Measurements from ENCODE around the gene HRH1. TPM values are rescaled to one million over a fixed set of nuclear protein-coding genes. Genes with fewer than 3 reads are reported as not detected.
"Not testable (repeated sequence)": the region's sequence is repeated elsewhere in the genome, so short reads cannot be mapped to it uniquely, and the experiment has no call there.

The HRH1 gene, protein sequence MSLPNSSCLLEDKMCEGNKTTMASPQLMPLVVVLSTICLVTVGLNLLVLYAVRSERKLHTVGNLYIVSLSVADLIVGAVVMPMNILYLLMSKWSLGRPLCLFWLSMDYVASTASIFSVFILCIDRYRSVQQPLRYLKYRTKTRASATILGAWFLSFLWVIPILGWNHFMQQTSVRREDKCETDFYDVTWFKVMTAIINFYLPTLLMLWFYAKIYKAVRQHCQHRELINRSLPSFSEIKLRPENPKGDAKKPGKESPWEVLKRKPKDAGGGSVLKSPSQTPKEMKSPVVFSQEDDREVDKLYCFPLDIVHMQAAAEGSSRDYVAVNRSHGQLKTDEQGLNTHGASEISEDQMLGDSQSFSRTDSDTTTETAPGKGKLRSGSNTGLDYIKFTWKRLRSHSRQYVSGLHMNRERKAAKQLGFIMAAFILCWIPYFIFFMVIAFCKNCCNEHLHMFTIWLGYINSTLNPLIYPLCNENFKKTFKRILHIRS
- total RNA-seq: 1 to 10 TPM; 1.1 to 4.7 TPM

DNA sequence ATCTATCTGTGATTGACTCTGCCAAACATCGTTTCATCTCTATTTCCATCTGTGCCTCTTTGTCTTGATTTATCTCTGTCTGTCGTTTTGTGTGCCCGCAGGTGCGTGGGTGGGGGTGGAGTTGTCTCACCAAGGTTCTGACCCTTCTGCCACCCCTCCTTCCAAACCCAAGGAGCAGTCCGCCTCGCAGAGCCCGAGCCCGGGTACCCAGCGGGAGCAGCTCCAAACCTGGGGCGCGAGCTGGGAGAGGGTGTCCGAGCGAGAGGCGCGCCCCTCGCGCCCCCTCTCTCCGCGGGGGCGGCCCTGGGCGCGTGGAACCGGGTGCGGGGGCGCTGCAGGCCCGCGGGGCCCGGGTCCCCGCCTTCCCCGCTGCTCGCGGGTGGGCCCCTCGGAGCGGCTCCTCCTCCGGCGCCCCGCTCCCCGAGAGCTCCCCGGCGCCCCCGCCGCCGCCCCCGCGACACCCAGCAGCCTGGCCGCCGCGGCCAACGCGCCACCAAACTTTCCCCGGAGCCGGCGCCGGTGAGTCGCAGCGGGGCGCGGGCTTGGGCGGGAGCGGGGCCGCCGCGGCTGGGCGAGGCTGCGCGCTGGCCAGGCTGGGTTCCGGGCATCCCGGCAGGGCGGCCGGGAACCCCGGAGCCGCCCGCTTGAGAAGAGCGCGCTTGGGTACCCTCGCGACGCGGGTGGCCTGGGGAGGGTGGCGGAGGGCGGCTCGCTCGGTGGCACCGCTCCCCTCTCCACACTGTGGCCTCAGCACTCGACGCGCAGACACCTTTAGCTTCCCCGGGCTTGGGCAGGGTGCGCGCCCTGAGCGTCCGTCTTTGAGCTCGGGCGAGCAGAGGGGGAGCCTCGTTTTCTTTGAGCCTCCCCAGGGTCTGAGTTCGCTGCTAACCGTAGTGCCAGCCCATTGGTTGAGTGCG lies at the start of gene HRH1:
Gene HRH1 (plus strand): TSS at position 458 of the 917 bp plus-strand sequence. CDS start 104,545 bp downstream, outside the sequence.
- Mint-ChIP-seq H3K4me3 (peak within 1 kb of the TSS; percentile 28), H3K9me3 (no peaks in the 10 kb centered on the region), H3K27me3 (peaks cover 49% of the 10 kb centered on the region), H3K27ac (no peak within 1 kb of the TSS), H3K36me3 (ENCODE audit: low read depth) (no peaks in the 10 kb centered on the region), H3K4me1 (no peaks in the 10 kb centered on the region)
- peak; percentile 19 for ATAC-seq (replicated peaks)

DNA sequence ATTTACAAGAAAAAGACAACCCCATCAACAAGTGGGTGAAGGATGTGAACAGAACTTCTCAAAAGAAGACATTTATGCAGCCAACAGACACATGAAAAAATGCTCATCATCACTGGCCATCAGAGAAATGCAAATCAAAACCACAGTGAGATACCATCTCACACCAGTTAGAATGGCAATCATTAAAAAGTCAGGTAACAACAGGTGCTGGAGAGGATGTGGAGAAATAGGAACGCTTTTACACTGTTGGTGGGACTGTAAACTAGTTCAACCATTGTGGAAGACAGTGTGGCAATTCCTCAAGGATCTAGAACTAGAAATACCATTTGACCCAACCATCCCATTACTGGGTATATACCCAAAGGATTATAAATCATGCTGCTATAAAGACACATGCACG lies 41.0 kb upstream of the HRH1 start:
- peaks cover 33% of the 10 kb centered on the region for H3K27me3 Mint-ChIP-seq
- H3K9me3 Mint-ChIP-seq; H3K4me1 Mint-ChIP-seq; ATAC-seq (replicated peaks); H3K36me3 Mint-ChIP-seq (ENCODE audit: low read depth); H3K4me3 Mint-ChIP-seq; H3K27ac Mint-ChIP-seq: not testable (repeated sequence)

DNA sequence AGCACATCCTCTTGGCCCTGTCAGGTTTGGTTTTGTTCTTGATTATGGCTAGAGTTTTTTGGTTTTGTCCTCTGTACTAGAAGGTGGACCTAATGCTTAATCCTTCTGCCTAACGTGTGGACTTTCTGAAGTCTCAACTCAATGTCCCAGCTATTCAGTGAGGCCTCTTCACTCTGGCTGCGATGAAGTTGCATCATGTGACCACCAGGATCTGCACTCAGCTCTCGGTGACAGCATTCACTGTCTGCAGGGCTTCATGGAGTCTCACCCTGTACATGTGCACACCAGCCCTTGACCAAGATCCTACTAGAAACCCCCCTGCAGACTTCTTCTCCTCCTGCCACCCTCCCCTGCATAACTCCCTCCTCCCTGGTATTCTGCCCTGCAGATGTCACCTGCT lies 38.7 kb upstream of the HRH1 start:
- Mint-ChIP-seq H3K4me1 (no peaks in the 10 kb centered on the region), H3K36me3 (ENCODE audit: low read depth) (no peaks in the 10 kb centered on the region), H3K9me3 (no peaks in the 10 kb centered on the region), H3K4me3 (no peak overlapping the region), H3K27me3 (peaks cover 32% of the 10 kb centered on the region), H3K27ac (no peak overlapping the region)
- ATAC-seq (replicated peaks): no peak

DNA sequence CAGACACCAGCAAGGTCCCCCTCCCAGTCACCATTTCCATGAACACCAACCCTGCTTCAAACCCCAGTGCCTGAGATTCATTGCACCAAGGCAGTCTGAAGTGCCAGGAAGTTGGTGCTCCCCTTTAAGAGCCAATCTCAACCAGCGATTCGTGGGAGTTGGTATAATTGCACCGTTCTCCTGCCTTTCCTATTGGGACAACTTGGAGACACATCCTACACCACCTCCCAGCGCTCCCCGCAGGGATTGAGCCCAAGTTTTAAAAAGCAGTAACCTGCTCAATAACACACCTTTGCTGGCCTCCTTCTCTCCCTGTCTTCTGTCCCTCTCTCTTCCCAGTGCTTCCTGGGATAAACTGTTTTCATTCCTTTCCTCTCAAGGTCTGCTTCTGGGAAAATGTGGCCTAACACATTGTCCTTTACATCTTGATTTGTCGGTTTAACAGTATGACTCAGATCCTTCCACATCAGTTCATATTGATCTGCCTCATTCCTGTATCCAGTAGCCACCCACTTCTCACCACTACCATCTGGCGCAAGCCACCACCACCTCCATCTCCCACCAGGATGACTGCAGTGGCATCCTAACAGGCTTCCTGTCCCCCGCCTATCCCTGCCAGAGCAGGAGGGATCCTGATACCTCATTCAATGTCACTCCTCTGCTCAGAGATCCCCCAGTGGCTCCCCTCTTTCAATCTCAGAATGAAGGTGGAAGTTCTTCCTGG lies 37.8 kb upstream of the HRH1 start:
- no peaks in the 10 kb centered on the region for H3K9me3 Mint-ChIP-seq
- H3K27me3 Mint-ChIP-seq: peaks cover 31% of the 10 kb centered on the region
- H3K27ac Mint-ChIP-seq: no peak overlapping the region
- ATAC-seq (replicated peaks): no peak
- no peak overlapping the region for H3K4me3 Mint-ChIP-seq
- H3K36me3 Mint-ChIP-seq (ENCODE audit: low read depth): no peaks in the 10 kb centered on the region
- H3K4me1 Mint-ChIP-seq: no peaks in the 10 kb centered on the region

DNA sequence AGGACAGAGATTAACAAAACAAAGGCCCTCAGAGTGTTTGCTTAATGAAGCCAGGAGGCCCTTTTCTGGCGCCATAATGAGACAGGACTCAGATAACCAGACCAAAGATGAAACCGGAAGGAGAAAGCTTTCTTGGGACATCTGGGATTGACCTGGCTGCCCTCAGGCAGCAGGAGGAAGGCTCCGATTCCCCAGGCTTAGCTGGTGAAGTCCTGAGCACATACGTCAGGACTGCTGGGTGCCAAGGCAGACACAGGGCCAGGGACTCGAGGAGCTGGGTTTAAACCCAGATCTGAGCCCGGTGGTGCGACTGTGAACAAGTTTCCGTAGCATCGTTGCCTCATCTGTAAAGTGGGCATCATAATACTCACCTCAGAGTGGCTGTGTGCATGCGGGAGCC lies 36.7 kb upstream of the HRH1 start:
- H3K9me3 Mint-ChIP-seq: peaks cover 4% of the 10 kb centered on the region
- H3K4me1 Mint-ChIP-seq: no peaks in the 10 kb centered on the region
- no peak overlapping the region for H3K27ac Mint-ChIP-seq
- ATAC-seq (replicated peaks): no peak
- H3K4me3 Mint-ChIP-seq: no peak overlapping the region
- peaks cover 28% of the 10 kb centered on the region for H3K27me3 Mint-ChIP-seq
- H3K36me3 Mint-ChIP-seq (ENCODE audit: low read depth): no peaks in the 10 kb centered on the region

DNA sequence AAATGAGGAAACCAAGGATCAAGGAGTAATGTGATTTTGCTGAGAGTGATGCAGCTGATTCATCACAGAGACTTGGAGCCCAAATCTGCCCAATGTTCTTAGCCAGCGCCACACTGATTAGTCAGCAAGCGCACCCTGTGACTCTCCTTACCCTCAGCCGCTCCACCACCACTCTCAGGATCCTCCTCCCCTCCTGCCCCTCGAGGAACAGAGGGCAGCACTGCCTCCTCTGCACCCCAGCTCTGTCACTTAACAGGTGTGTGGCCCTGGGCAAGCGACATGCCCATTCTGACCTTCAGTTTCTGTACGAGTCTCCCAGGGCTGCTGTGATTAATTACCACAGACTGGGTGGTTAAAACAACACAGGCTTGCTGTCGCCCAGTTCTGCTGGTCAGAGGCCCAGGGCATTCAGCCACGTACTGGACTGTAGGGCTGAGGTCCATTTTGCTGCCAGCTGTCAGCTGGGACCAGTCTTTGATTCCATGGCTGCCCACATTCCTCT lies 36.1 kb upstream of the HRH1 start:
- ATAC-seq (replicated peaks): no peak
- Mint-ChIP-seq H3K27me3 (peaks cover 32% of the 10 kb centered on the region), H3K4me1 (no peaks in the 10 kb centered on the region), H3K9me3 (peaks cover 4% of the 10 kb centered on the region), H3K4me3 (no peak overlapping the region), H3K27ac (no peak overlapping the region), H3K36me3 (ENCODE audit: low read depth) (no peaks in the 10 kb centered on the region)

DNA sequence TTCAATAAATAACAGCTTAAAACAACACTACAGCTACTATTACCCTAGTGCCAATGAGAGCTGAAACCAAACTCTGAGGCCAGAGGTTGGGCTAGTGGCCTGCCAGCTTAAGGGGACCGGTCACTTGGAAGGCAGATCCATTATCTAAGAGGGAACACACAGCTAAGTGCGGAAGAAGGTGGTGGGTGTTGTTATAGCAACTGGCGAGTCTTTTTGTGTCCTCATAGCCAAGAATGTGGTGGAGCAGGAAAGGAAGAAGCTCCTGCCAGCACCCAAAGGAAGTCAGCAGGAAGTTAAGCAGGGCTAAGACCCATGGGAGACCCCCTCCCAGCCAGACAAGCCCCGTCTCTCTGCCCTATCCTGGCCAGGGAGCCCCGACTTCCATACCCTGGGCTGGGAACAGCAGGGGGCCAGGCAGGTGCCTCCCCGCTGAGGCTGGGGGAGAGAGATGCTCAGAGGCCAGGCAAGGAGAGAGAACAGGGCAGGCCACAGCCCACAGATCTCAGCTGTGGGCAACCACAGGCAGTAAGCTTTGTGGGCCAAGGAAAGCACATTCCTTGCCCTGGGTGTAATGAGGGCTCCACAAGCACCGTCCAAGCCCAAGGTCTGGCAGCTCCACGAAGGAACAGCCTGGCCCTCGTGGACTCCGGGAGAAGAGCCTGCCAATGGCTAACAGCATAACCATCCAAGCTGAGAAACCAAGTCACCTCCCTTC lies 34.0 kb upstream of the HRH1 start:
- no peak for ATAC-seq (replicated peaks)

DNA sequence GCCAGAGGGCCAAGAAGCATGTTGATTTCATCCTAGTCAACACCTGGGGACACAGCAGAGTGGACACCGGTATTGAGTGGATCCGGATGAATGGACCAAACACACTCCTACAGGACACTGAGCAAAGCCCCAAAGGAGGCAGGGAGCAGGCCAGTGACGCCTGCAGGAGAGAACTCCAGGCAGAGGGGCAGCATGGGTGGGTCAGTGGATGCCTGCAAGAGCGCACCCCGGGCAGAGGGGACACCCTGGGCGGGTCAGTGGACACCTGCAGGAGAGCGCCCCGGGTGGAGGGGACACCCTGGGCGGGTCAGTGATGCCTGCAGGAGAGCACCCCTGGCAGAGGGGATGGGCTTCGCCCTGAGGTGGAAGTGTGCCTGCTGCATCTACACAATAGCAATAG lies 27.6 kb upstream of the HRH1 start:
- Mint-ChIP-seq H3K9me3 (peaks cover 4% of the 10 kb centered on the region), H3K27ac (no peak overlapping the region), H3K27me3 (peaks cover 15% of the 10 kb centered on the region), H3K36me3 (ENCODE audit: low read depth) (no peaks in the 10 kb centered on the region), H3K4me1 (no peaks in the 10 kb centered on the region), H3K4me3 (no peak overlapping the region)
- ATAC-seq (replicated peaks): no peak

More for the DNA sequence above, 34.0 kb upstream of the HRH1 start:
- no peaks in the 10 kb centered on the region for H3K4me1 Mint-ChIP-seq
- H3K9me3 Mint-ChIP-seq: peaks cover 4% of the 10 kb centered on the region
- no peak overlapping the region for H3K27ac Mint-ChIP-seq
- H3K4me3 Mint-ChIP-seq: no peak overlapping the region
- H3K36me3 Mint-ChIP-seq (ENCODE audit: low read depth): no peaks in the 10 kb centered on the region
- peaks cover 32% of the 10 kb centered on the region for H3K27me3 Mint-ChIP-seq

DNA sequence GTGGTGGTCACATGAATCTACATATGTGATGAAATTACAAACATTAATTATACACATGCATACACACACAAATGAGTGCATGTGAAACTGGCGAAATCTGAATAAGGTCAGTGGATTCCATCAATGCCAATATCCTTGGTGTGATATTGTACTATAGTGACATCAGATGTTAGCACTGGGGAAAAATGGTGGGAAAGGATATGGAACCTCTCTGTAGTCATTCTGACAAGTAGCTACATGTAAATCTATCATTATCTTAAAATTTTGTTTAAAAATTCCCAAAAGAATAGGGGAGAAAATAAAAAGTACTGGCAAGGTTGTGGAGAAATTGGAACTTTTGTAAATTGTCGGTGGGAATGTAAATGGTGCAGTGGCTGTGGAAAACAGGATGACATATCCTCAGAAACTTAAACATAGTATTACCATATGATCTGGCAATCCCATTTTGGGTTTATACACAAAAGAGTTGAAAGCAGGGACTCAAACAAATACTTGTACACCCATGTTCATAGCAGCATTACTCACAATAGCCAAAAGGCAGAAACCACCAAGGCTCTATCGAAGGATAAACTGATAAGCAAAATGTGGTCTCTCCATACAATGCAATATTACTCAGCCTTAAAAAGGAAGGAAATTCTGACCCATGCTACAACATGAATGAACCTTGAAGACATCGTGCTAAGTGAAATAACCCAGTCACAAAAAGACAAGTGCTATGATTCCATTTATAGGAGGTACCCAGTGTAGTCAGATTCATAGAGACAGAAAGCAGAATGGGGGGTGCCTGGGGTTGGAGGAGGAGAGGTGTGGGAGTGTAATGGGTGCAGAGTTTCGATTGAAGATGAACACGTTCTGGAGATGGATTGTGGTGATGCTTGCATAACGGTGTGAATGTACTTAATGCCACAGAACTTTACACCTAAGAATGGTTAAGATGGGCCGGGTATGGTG lies 25.3 kb upstream of the HRH1 start:
- H3K4me1 Mint-ChIP-seq: no peaks in the 10 kb centered on the region
- ATAC-seq (replicated peaks): peak; percentile 80
- peaks cover 8% of the 10 kb centered on the region for H3K27me3 Mint-ChIP-seq
- H3K36me3 Mint-ChIP-seq (ENCODE audit: low read depth): no peaks in the 10 kb centered on the region
- no peak overlapping the region for H3K27ac Mint-ChIP-seq
- no peak overlapping the region for H3K4me3 Mint-ChIP-seq
- H3K9me3 Mint-ChIP-seq: no peaks in the 10 kb centered on the region

DNA sequence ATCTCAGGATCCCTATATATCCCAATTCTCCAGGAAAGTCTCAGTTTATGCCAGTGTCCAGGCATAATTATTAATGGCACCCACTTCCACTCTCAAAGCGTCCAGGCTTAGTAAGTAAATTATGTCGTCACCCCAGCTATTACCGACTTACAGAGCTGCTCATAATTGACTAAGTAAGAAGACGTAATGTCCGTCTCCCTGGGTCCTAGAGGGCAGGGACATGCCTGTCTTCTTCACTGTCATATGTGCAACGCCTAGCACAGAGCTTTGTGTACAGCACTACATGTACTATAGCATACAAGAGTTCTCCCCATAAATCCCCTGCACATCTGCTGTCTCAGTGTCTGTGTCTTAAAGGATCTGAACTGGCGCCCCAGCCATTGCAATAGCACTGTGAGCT lies 23.9 kb upstream of the HRH1 start:
- Mint-ChIP-seq H3K27ac (no peak overlapping the region), H3K9me3 (no peaks in the 10 kb centered on the region), H3K4me3 (no peak overlapping the region), H3K4me1 (no peaks in the 10 kb centered on the region), H3K27me3 (peaks cover 8% of the 10 kb centered on the region), H3K36me3 (ENCODE audit: low read depth) (no peaks in the 10 kb centered on the region)
- no peak for ATAC-seq (replicated peaks)

DNA sequence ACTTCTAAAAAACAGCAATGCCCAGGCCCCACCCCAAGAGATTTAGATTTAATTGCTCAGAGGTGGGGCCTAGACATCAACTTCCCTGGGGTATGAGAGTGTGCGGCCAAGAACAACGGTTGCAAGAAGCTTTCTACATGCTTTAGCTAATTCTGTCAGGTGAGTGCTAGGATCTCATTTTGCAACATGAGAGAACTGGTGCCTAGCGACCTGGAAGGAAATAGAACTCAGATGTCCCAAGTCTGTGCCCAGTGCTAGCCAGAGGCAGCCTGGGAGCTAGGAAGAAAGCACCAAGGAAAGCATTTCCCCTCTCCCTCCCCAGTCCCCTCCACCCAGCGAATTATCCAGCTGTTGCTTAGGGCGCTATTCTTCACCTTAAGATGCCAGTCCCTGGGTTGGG lies 22.9 kb upstream of the HRH1 start:
- Mint-ChIP-seq H3K9me3 (no peaks in the 10 kb centered on the region), H3K27ac (no peak overlapping the region), H3K4me3 (no peak overlapping the region), H3K27me3 (peaks cover 4% of the 10 kb centered on the region), H3K4me1 (no peaks in the 10 kb centered on the region), H3K36me3 (ENCODE audit: low read depth) (no peaks in the 10 kb centered on the region)
- no peak for ATAC-seq (replicated peaks)

DNA sequence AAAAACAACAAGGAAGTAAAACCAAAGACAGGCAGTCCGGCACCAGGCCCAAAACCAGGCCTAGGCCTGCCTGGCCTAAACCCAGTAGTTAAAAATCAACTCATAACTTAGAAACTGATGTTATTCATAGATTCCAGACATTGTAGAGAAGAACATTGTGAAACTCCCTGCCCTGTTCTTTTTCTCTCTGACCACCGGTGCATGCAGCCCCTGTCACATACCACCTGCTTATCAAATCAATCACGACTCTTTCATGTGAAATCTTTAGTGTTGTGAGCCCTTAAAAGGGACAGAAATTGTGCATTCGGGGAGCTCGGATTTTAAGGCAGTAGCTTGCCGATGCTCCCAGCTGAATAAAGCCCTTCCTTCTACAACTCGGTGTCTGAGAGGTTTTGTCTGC lies 22.4 kb upstream of the HRH1 start:
- ATAC-seq (replicated peaks); H3K4me1 Mint-ChIP-seq; H3K4me3 Mint-ChIP-seq; H3K27ac Mint-ChIP-seq; H3K36me3 Mint-ChIP-seq (ENCODE audit: low read depth); H3K9me3 Mint-ChIP-seq; H3K27me3 Mint-ChIP-seq: not testable (repeated sequence)

DNA sequence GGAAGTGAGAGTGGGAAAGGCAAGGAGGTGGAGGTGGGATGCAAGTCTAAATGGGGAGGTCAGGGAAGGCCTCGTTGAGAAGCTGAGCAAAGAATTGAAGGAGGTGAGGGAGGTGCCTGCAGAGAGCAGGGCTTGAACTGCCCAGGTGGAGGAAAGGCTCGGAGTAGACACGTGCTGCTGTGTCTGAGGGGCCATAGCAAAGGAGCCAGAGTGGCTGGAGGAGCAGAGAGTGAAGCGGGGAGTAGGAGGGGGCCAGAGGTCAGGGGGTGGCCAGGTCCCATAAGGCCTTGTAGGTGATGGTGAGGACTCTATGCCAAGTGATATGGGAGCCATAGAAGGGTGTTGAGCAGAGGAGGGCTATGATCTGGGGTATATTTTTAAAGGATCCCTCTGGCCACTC lies 21.4 kb upstream of the HRH1 start:
- Mint-ChIP-seq H3K36me3 (ENCODE audit: low read depth) (no peaks in the 10 kb centered on the region), H3K27ac (no peak overlapping the region), H3K4me1 (no peaks in the 10 kb centered on the region), H3K9me3 (no peaks in the 10 kb centered on the region), H3K4me3 (no peak overlapping the region), H3K27me3 (no peaks in the 10 kb centered on the region)
- no peak for ATAC-seq (replicated peaks)

Data from activated T-helper 17 cell treated with anti-CD3 and anti-CD28 coated beads, Interleukin-2, amount 50 U/mL, for 72 hours (primary cell).